Esophagus muscularis mucosa (tissue), 4 donors: Measurements from ENCODE around the gene GP2.

ENCODE experiments used
- EP300 ChIP-seq: sonication (generic); formaldehyde crosslinking; IDR thresholded peaks from one replicate; pipeline ENCODE4 v1.6.1; 2017; ENCODE audit warnings: antibody characterized with exemption
- POLR2A ChIP-seq: fragments of 450-650 bp; IDR thresholded peaks from one replicate; pipeline ENCODE4 v1.6.1; 2017; ENCODE audit warnings: antibody characterized with exemption, moderate library complexity, mild to moderate bottlenecking, low read depth
- POLR2AphosphoS5 ChIP-seq, 2 donors: sonication (generic); formaldehyde crosslinking; IDR thresholded peaks; one replicate each; pipeline ENCODE4 v1.6.1; 2017; ENCODE audit warnings: antibody characterized with exemption in 2 of 2
- TF ChIP-seq, protein P1 (sequence below), 3 experiments: fragments of 200-600 bp in 2 of 3; fragments of 450-650 bp in 1 of 3; sonication (generic) in 2 of 3; IDR thresholded peaks; one replicate each; pipeline ENCODE4 v1.5.1; 2017 to 2019; ENCODE audit warnings: antibody characterized with exemption in 3 of 3, mild to moderate bottlenecking in 2 of 3, moderate library complexity in 1 of 3

DNA sequence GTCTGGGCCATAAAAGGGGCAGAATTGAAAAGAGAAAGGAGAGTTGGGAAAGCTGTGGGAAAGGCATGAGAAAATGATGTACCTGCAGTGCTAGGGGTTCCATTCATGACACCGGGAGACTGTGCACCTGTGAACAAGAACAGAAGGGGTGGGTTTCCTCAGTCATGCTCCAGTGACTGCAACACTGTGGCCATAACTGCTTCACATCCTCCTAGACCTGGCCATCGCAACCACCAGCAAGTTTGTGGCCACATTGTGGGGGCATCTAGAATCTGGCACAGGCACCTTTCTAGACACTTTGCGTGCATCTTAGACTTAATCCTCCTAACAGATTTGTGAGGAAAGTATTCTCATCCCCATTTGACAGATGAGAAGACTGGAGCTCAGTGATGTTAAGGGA, 12.7 kb downstream of the GP2 start:
- TF ChIP-seq POLR2A = no peak
- no peak for TF ChIP-seq EP300
- TF ChIP-seq, protein P1, sequence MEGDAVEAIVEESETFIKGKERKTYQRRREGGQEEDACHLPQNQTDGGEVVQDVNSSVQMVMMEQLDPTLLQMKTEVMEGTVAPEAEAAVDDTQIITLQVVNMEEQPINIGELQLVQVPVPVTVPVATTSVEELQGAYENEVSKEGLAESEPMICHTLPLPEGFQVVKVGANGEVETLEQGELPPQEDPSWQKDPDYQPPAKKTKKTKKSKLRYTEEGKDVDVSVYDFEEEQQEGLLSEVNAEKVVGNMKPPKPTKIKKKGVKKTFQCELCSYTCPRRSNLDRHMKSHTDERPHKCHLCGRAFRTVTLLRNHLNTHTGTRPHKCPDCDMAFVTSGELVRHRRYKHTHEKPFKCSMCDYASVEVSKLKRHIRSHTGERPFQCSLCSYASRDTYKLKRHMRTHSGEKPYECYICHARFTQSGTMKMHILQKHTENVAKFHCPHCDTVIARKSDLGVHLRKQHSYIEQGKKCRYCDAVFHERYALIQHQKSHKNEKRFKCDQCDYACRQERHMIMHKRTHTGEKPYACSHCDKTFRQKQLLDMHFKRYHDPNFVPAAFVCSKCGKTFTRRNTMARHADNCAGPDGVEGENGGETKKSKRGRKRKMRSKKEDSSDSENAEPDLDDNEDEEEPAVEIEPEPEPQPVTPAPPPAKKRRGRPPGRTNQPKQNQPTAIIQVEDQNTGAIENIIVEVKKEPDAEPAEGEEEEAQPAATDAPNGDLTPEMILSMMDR (IDR thresholded peaks at IDR 0.05) = no peak
- TF ChIP-seq POLR2AphosphoS5 (IDR thresholded peaks at IDR 0.05) = no peak
